GM13976 (cell line): ENCODE results near the gene NACA.

Experiments
- DNase-seq: peaks from one replicate; pipeline ENCODE4 v3.0.0; 2012; ENCODE audit warnings: low spot score
- in situ Hi-C: fragments of 300-500 bp; cut with MboI; formaldehyde crosslinking; loops from one replicate; pipeline ENCODE4 v1.12.0; 2022; ENCODE audit warnings: low sequenced_read_pairs, mixed read lengths, inconsistent platforms; ENCODE audit not compliant: unreplicated experiment
- TF ChIP-seq, protein P1 (sequence below): IDR thresholded peaks from 2 replicates; pipeline ENCODE4 v1.5.1; 2012; ENCODE audit warnings: borderline replicate concordance, mild to moderate bottlenecking; ENCODE audit not compliant: insufficient read depth; ENCODE audit errors: extremely low read depth, missing control alignments, control extremely low read depth

NACA gene

DNA sequence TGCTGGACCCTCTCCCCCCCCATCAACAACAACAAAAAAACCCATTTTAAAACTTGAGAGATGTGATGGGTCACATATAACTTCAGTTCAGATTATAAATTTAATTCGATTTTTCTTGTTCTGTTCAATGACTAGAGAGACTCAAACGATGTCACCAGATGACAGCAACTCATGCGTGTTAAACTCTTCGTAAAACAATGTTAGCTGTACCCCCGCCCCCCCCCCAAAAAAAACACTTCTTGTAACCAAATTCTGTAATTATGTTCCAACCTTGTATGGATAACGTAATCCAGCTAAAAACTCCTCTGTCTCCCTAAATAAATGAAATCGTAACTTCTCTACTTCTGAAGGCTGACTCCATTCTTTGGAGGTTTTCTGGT, 614 bp upstream of the NACA start:
- in situ Hi-C loops = no loop called here
- TF ChIP-seq, protein P1, sequence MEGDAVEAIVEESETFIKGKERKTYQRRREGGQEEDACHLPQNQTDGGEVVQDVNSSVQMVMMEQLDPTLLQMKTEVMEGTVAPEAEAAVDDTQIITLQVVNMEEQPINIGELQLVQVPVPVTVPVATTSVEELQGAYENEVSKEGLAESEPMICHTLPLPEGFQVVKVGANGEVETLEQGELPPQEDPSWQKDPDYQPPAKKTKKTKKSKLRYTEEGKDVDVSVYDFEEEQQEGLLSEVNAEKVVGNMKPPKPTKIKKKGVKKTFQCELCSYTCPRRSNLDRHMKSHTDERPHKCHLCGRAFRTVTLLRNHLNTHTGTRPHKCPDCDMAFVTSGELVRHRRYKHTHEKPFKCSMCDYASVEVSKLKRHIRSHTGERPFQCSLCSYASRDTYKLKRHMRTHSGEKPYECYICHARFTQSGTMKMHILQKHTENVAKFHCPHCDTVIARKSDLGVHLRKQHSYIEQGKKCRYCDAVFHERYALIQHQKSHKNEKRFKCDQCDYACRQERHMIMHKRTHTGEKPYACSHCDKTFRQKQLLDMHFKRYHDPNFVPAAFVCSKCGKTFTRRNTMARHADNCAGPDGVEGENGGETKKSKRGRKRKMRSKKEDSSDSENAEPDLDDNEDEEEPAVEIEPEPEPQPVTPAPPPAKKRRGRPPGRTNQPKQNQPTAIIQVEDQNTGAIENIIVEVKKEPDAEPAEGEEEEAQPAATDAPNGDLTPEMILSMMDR = no peak
- no peak for DNase-seq

GRCh38 chr12:56724701-56724971, 463 bp downstream of the NACA start:
- in situ Hi-C loops = no loop called here
- TF ChIP-seq, protein P1 = no peak
- no peak for DNase-seq

DNA sequence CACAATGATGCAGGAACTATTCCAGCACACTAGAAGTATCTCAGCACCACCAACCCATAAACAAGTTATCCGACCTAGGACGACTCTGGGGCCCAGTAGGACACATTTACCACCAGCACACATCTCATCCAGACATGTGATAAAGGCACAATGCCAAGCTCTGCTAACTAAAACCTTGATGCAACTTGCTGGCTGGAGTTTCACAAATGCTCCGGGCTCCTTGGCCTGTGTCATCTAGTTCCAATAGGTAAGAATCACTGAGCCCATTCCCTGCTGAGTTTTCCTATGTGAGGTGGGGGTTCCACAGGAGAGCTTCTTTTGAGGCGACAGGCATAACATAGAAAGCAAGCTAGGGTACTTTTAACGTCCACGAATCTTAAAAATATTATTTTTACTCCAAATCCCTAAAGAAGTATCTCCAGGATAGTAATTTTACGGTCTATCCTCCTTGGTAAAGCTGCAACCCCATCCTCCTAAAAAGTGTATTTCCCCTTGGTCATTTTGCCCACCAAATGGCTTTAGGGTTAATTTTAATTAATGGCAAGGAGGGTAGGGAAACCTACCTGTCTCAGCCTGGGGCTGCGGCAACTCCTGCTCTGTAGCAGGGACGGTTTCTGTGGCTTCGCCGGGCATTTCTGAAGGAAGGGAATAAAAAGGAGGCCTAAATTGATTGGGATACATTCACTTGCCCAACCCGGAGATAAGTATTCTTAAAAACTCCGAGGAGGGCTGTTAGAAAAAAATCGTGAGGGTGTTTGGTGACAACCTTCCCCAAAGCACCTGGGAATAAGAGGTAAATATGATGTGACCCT, 1.0 kb downstream of the NACA start:
- no peak for DNase-seq
- TF ChIP-seq, protein P1 = no peak
- in situ Hi-C loops = no loop called here

GRCh38 chr12:56723352-56723751, 1.7 kb downstream of the NACA start:
- TF ChIP-seq, protein P1 = no peak
- no peak for DNase-seq
- in situ Hi-C loops = no loop called here

GRCh38 chr12:56722832-56723231, 2.3 kb downstream of the NACA start:
- DNase-seq = no peak
- TF ChIP-seq, protein P1 = no peak
- in situ Hi-C loops = no loop called here

GRCh38 chr12:56721721-56722120, 3.4 kb downstream of the NACA start:
- no peak for DNase-seq
- TF ChIP-seq, protein P1 = no peak
- in situ Hi-C loops = no loop called here
